Measurements from ENCODE around the gene DYRK2. TPM values are rescaled to one million over a fixed set of nuclear protein-coding genes. Genes with fewer than 3 reads are reported as not detected.

The DYRK2 gene
- total RNA-seq, 3 donors from 2014 or later (not counting 1 experiment from before 2014, with no cell fraction given) = 88.1 to 108 (median 108) TPM

DNA sequence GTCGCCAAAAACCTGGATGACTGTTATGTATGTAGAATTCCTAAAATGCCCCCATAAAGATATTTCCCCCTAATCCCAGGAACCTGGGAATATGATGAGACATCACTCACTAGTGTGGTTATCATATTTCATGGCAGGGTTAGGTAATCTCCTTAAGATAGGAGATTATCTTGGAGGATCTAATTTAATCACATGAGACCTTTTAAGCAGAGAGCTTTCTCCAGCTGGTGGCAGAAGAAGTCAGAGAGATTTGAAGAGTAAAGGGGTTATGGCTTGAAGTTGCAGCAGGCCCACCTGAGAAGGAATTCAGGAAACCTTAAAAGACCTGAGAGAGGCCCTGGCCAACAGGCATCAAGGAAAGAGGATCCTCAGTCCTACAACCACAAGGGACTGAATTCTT lies 53.6 kb downstream of the DYRK2 start:
- Mint-ChIP-seq H3K27me3 (ENCODE audit: low read depth in 2 of 2) (no peaks in the 10 kb centered on the region), H3K27ac (no peak overlapping the region), H3K36me3 (no peaks in the 10 kb centered on the region), H3K4me1 (peaks cover 26 to 31% of the 10 kb centered on the region in 2 donors), H3K9me3 (no peaks in the 10 kb centered on the region), H3K4me3 (no peak overlapping the region)
- TF ChIP-seq, protein P1, sequence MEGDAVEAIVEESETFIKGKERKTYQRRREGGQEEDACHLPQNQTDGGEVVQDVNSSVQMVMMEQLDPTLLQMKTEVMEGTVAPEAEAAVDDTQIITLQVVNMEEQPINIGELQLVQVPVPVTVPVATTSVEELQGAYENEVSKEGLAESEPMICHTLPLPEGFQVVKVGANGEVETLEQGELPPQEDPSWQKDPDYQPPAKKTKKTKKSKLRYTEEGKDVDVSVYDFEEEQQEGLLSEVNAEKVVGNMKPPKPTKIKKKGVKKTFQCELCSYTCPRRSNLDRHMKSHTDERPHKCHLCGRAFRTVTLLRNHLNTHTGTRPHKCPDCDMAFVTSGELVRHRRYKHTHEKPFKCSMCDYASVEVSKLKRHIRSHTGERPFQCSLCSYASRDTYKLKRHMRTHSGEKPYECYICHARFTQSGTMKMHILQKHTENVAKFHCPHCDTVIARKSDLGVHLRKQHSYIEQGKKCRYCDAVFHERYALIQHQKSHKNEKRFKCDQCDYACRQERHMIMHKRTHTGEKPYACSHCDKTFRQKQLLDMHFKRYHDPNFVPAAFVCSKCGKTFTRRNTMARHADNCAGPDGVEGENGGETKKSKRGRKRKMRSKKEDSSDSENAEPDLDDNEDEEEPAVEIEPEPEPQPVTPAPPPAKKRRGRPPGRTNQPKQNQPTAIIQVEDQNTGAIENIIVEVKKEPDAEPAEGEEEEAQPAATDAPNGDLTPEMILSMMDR (IDR thresholded peaks at IDR 0.05) = no peak
- WGBS (ENCODE audit: insufficient coverage) = no CpG with 5 or more reads among the region's 1 CpG
- intact Hi-C loops (cut with micrococcal nuclease) = no loop called here
- Histone ChIP-seq H3K9me3 (ENCODE audit: control insufficient read depth, insufficient read depth, low read length) (no peaks in the 10 kb centered on the region), H3K4me3 (ENCODE audit: low read length) (no peak overlapping the region), H3K36me3 (ENCODE audit: control insufficient read depth, insufficient read depth, low read length) (no peaks in the 10 kb centered on the region), H3K27ac (ENCODE audit: low read length) (no peak overlapping the region), H3K4me1 (ENCODE audit: control insufficient read depth, insufficient read depth, low read length) (peaks cover 7% of the 10 kb centered on the region), H3K27me3 (ENCODE audit: control insufficient read depth, insufficient read depth, low read length) (no peaks in the 10 kb centered on the region)
- no peak for DNase-seq
- no peak for ATAC-seq

DNA sequence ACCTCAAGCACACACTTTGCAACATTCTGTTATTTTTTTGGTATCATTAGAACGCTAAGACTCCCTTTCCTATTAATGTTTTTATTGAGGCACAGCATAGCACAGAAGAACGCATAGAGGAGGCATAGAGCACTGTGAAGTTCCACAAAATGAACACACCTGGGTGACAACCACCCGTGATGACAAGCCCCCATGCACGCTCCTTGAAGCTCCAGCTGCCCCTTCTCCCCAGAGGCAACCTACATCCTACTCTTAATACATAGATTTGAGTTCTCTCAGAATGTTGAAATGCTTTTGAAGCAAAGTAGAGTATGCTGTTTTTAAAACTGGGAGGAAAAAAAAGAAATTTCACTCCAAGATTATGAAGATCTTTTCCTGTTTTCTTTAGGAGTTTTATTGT lies 55.5 kb downstream of the DYRK2 start:
- 67% methylated on average over 4 of the region's 4 CpGs for WGBS (ENCODE audit: insufficient coverage)
- DNase-seq (no peak), ATAC-seq (no peak)
- Histone ChIP-seq H3K27ac (ENCODE audit: low read length) (no peak overlapping the region), H3K36me3 (ENCODE audit: control insufficient read depth, insufficient read depth, low read length) (no peaks in the 10 kb centered on the region), H3K4me1 (ENCODE audit: control insufficient read depth, insufficient read depth, low read length) (peaks cover 6% of the 10 kb centered on the region), H3K4me3 (ENCODE audit: low read length) (no peak overlapping the region), H3K27me3 (ENCODE audit: control insufficient read depth, insufficient read depth, low read length) (no peaks in the 10 kb centered on the region), H3K9me3 (ENCODE audit: control insufficient read depth, insufficient read depth, low read length) (no peaks in the 10 kb centered on the region)
- Mint-ChIP-seq H3K4me3 (no peak overlapping the region), H3K36me3 (no peaks in the 10 kb centered on the region), H3K27ac (no peak overlapping the region), H3K4me1 (peaks cover 10 to 17% of the 10 kb centered on the region in 2 donors), H3K9me3 (no peaks in the 10 kb centered on the region), H3K27me3 (ENCODE audit: low read depth in 2 of 2) (no peaks in the 10 kb centered on the region)
- intact Hi-C loops (cut with micrococcal nuclease) = no loop called here
- TF ChIP-seq, protein P1 (IDR thresholded peaks at IDR 0.05) = no peak

DNA sequence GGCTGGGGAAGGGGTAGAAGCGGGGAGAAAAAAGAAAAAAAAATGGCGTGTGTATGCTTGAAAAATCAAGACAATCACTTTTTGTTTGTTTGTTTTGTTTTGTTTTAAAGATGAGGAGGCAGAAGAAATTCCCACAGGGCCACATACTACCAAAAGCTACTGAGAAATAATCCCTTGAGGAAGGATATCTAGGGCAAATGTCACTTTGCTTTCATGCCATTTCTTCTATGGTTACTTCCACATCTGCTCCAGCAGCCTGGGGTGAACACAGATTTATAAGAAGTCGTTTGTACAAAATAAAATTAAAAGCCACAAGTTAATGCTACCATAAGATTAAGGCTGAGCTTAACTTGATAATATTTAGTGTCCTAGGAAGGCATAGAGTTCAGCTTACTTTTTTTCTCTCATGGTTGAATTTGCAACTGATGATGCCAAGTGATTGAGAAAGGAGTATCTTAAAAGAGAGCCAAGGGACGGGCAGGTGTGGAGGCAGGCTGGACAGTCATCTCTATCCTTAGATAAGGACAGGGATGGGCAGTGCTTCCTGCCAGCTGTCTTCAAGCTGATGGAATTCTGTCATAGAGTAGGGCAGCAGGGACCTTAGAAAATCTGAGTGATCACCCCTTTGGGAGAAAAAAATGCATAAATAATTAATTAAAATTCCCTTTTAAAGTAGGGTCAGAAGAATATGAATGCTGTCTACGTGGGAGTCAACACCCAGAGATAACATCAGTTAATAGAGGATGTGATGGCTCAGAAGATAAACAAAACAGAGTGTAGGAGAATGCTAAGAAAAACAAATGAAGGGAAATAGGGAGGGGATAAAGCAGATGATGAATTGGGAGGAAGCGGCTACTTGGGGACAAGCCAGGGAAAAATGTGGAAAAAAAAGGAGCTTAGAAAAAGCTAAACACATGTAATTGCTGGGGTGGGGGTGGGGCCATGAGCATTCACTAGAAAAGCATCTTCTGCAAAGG lies 57.1 kb downstream of the DYRK2 start:
- Histone ChIP-seq H3K27ac (ENCODE audit: low read length) (no peak overlapping the region), H3K4me1 (ENCODE audit: control insufficient read depth, insufficient read depth, low read length) (no peaks in the 10 kb centered on the region), H3K36me3 (ENCODE audit: control insufficient read depth, insufficient read depth, low read length) (no peaks in the 10 kb centered on the region), H3K9me3 (ENCODE audit: control insufficient read depth, insufficient read depth, low read length) (no peaks in the 10 kb centered on the region), H3K4me3 (ENCODE audit: low read length) (no peak overlapping the region), H3K27me3 (ENCODE audit: control insufficient read depth, insufficient read depth, low read length) (no peaks in the 10 kb centered on the region)
- no peaks in the 10 kb centered on the region for H3K36me3 Mint-ChIP-seq
- H3K4me1 Mint-ChIP-seq = peaks cover 0 to 6% of the 10 kb centered on the region in 2 donors
- intact Hi-C loops (cut with micrococcal nuclease) = no loop called here
- H3K27ac Mint-ChIP-seq = no peak overlapping the region
- no peak for DNase-seq
- ATAC-seq = no peak
- peaks cover 0 to 2% of the 10 kb centered on the region in 2 donors for H3K27me3 Mint-ChIP-seq (ENCODE audit: low read depth in 2 of 2)
- TF ChIP-seq, protein P1 (IDR thresholded peaks at IDR 0.05) = no peak
- WGBS (ENCODE audit: insufficient coverage) = 78% methylated on average over 5 of the region's 6 CpGs
- no peaks in the 10 kb centered on the region for H3K9me3 Mint-ChIP-seq
- H3K4me3 Mint-ChIP-seq = no peak overlapping the region
